Endothelial cell of umbilical vein (primary cell): ENCODE results near the gene LITAF.

Experiments used
- CTCF ChIP-seq, 2 donors: IDR thresholded peaks; 1 replicate in 1 of 2; 2 replicates in 1 of 2; pipeline ENCODE4 v1.5.1; 2011; ENCODE audit warnings: low read length in 2 of 2, mild to moderate bottlenecking in 2 of 2, moderate library complexity in 2 of 2, control low read depth in 1 of 2, inconsistent platforms in 1 of 2, low read depth in 1 of 2; ENCODE audit not compliant: insufficient read depth in 1 of 2; ENCODE audit errors: extremely low read depth in 1 of 2
- EZH2 ChIP-seq: IDR thresholded peaks from 2 replicates; pipeline ENCODE4 v1.6.1; 2012; ENCODE audit warnings: borderline replicate concordance, low read depth, mild to moderate bottlenecking, moderate library complexity, low read length, inconsistent platforms; ENCODE audit not compliant: severe bottlenecking
- GATA2 ChIP-seq: IDR thresholded peaks from 2 replicates; pipeline ENCODE4 v1.7.0; 2011; ENCODE audit warnings: low read depth, mild to moderate bottlenecking, moderate library complexity, mixed read lengths, low read length; ENCODE audit not compliant: insufficient read length, insufficient read depth
- POLR2A ChIP-seq: IDR thresholded peaks from 2 replicates; pipeline ENCODE4 v1.6.1; 2012; ENCODE audit warnings: low read depth, mild to moderate bottlenecking, control low read depth, low read length
- POLR2AphosphoS5 ChIP-seq: IDR thresholded peaks from 2 replicates; pipeline ENCODE4 v1.6.1; 2012; ENCODE audit warnings: low read depth, mild to moderate bottlenecking, control low read depth, low read length, moderate library complexity; ENCODE audit not compliant: insufficient read depth

DNA sequence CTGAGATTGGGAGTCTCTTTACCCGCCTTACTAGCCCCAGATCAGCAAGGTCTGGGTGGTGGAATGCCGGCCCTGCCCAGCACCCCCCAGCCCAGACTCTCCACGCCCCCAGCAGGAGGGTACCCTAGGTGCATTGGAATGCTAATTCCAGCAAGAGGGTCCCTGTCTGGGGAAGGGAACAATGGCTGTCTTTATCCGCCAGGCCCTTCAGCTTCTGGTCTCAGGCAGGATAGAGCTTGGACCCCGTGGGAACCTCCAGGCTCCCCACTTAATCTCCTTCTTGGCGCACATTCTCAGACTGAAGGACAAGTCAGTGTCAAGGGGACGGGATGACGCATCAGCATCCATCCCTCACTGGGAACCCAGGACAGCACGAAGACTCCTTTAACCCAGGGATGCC lies 85.1 kb downstream of the LITAF start:
- TF ChIP-seq POLR2AphosphoS5 (no peak), POLR2A (no peak), CTCF (IDR thresholded peaks at IDR 0.05; ENCODE audit: extremely low read depth in 1 of 2, insufficient read depth in 1 of 2, low read depth in 1 of 2, low read length in 2 of 2) (no peak), EZH2 (no peak), GATA2 (no peak)
